ENCODE results near the gene STIM1. TPM values are rescaled to one million over a fixed set of nuclear protein-coding genes. Genes with fewer than 3 reads are reported as not detected.

Gene STIM1
- total and polyA plus RNA-seq, 10 of the 15 experiments (the other 5 are each of a cell fraction or from before 2014, with no cell fraction given), result 8.6 to 57.7 (median 29.3) TPM

- Histone ChIP-seq H3K79me2 (ENCODE audit: control insufficient read depth, insufficient read depth, low read length) (peaks cover 79% of the 10 kb centered on the region), H4K20me1 (ENCODE audit: control insufficient read depth, insufficient read depth) (no peaks in the 10 kb centered on the region), H3K4me3 (no peak overlapping the region), H3K36me3 (ENCODE audit: control insufficient read depth in 2 of 2, insufficient read depth in 2 of 2, low read length in 1 of 2) (peaks cover 0 to 3% of the 10 kb centered on the region in 2 experiments; a peak in 1 of 4 replicates), H2AFZ (ENCODE audit: control insufficient read depth, low read depth, low read length) (no peak overlapping the region), H3K27me3 (replicated peaks in 1 of 2; ENCODE audit: control insufficient read depth in 2 of 2, insufficient read depth in 2 of 2, low read length in 1 of 2) (no peaks in the 10 kb centered on the region), H3K4me2 (ENCODE audit: control insufficient read depth, insufficient read depth) (no peak overlapping the region), H3K27ac (ENCODE audit: control insufficient read depth, insufficient read depth) (no peak overlapping the region), H3K4me1 (ENCODE audit: control insufficient read depth, insufficient read depth, low read length) (peaks cover 49% of the 10 kb centered on the region), H3K9me3 (replicated peaks; ENCODE audit: control insufficient read depth, insufficient read depth, low read length) (no peaks in the 10 kb centered on the region; the same call in 2 of the 3 replicates), H3K9ac (ENCODE audit: control insufficient read depth, insufficient read depth, low read length) (no peak overlapping the region)
- FAIRE-seq, result no peak
- SMC1A ChIA-PET (ENCODE audit: uncharacterized antibody, unreplicated experiment), result interaction anchor here (1.0 to 23.8 kb wide), 6 partner anchors 10 to 34 kb away, joined by 3 to 633 read pairs (median 9); partner anchors contain the start of gene STIM1
- in situ Hi-C loops (cut with MboI) (no loop called here), intact Hi-C loops (cut with micrococcal nuclease; ENCODE audit: unreplicated experiment) (no loop called here)
- BruUV-seq (replicated peaks), result no TSS peak
- no peak for ATAC-seq
- CTCF ChIA-PET, result interaction anchor here (1.9 to 37.4 kb wide), 2 partner anchors 33 to 190 kb away, joined by 8 to 1047 read pairs; partner anchors contain the start of genes RHOG and STIM1
- POLR2A ChIA-PET, result interaction anchor here (0.6 to 18.1 kb wide), 4 partner anchors 10 to 25 kb away, joined by 3 to 405 read pairs (median 6); partner anchors contain the start of gene STIM1
- RAD21 ChIA-PET (ENCODE audit: unreplicated experiment), result interaction anchor here (1.1 to 16.8 kb wide), 8 partner anchors 12 to 190 kb away, joined by 3 to 253 read pairs (median 4); partner anchors contain the start of gene STIM1
- no peak for TF ChIP-seq TAF1 (IDR thresholded peaks at IDR 0.05; ENCODE audit: borderline replicate concordance, low read depth, low read length)
- peak; percentile 11; the same call in 1 of the 2 replicates for TF ChIP-seq RAD21 (IDR thresholded peaks at IDR 0.05; ENCODE audit: insufficient read depth, low read depth, low read length)
- TF ChIP-seq RUNX3 (IDR thresholded peaks at IDR 0.05; ENCODE audit: low read length), result peak; percentile 70; the same call in 1 of the 2 replicates
- no peak for DNase-seq (ENCODE audit: low read depth, low spot score)
Measured at GRCh38 chr11:3882655-3883054, 27.2 kb downstream of the STIM1 start.

DNA sequence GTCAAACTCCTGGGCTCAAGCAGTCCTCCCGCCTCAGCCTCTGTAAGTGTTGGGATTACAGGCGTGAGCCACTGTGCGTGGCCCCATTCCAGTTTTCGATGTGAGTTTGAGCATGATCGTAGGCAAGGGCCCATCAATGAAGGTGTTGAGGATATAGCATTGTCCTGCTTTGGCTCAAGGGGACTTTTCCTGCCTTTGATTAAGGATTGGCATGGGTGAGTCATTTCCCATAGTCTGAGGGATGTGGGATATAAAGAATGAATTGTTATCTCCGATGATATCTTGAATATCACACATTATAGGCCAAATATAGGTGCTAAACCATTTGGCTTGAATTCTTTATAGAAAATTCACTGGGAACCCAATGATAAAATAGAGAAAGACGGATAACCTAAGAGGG is 30.4 kb downstream of the STIM1 start:
- Histone ChIP-seq H3K27me3 (replicated peaks in 1 of 2; ENCODE audit: control insufficient read depth in 2 of 2, insufficient read depth in 2 of 2, low read length in 1 of 2) (no peaks in the 10 kb centered on the region), H3K4me3 (no peak overlapping the region), H2AFZ (ENCODE audit: control insufficient read depth, low read depth, low read length) (no peak overlapping the region), H3K9me3 (replicated peaks; ENCODE audit: control insufficient read depth, insufficient read depth, low read length) (no peaks in the 10 kb centered on the region; the same call in 2 of the 3 replicates), H3K4me1 (ENCODE audit: control insufficient read depth, insufficient read depth, low read length) (peaks cover 28% of the 10 kb centered on the region), H3K79me2 (ENCODE audit: control insufficient read depth, insufficient read depth, low read length) (peaks cover 67% of the 10 kb centered on the region), H3K36me3 (ENCODE audit: control insufficient read depth in 2 of 2, insufficient read depth in 2 of 2, low read length in 1 of 2) (peaks cover 0 to 3% of the 10 kb centered on the region in 2 experiments; a peak in 2 of 4 replicates), H3K4me2 (ENCODE audit: control insufficient read depth, insufficient read depth) (no peak overlapping the region), H3K9ac (ENCODE audit: control insufficient read depth, insufficient read depth, low read length) (no peak overlapping the region), H4K20me1 (ENCODE audit: control insufficient read depth, insufficient read depth) (no peaks in the 10 kb centered on the region), H3K27ac (ENCODE audit: control insufficient read depth, insufficient read depth) (no peak overlapping the region)
- in situ Hi-C loops (cut with MboI), result no loop called here
- intact Hi-C loops (cut with micrococcal nuclease; ENCODE audit: unreplicated experiment), result no loop called here
- ATAC-seq (no peak), FAIRE-seq (no peak), DNase-seq (ENCODE audit: low read depth, low spot score) (no peak)
- ChIA-PET SMC1A (ENCODE audit: uncharacterized antibody, unreplicated experiment) (interaction anchor here (0.6 to 23.8 kb wide), 2 partner anchors 21 to 31 kb away, joined by 3 to 633 read pairs; partner anchors contain the start of gene STIM1), POLR2A (interaction anchor here (0.7 to 1.0 kb wide), 2 partner anchors 8 to 21 kb away, joined by 3 to 5 read pairs; no protein-coding TSS in a partner anchor), CTCF (no interaction called here), RAD21 (ENCODE audit: unreplicated experiment) (interaction anchor here (0.8 to 1.0 kb wide), 3 partner anchors 10 to 172 kb away, joined by 3 to 4 read pairs (median 4); no protein-coding TSS in a partner anchor)
- no TSS peak for BruUV-seq (replicated peaks)
- WGBS (ENCODE audit: insufficient coverage, insufficient replicate concordance, low lambda C conversion rate, missing lambda C conversion rate), result 94% methylated on average over 7 of the region's 7 CpGs
- no peak for TF ChIP-seq NFIC (IDR thresholded peaks at IDR 0.05; ENCODE audit: low read depth, low read length)

All from GM12878 (cell line).